HepG2 (cell line): ENCODE data around the gene TSTD1. TPM values are rescaled to one million over a fixed set of nuclear protein-coding genes. Genes with fewer than 3 reads are reported as not detected.
A peak's percentile ranks its signal among the peaks of the same experiment; 100 is the strongest.

ENCODE experiments used
- CHCHD3 ChIP-seq: sonication (generic); formaldehyde crosslinking; IDR thresholded peaks from 2 replicates; pipeline ENCODE4 v1.8.0; 2022; ENCODE audit warnings: mild to moderate bottlenecking, missing genetic modification reagents, moderate library complexity
- HHEX ChIP-seq: IDR thresholded peaks from 2 replicates; pipeline ENCODE4 v1.6.1; 2016; ENCODE audit warnings: control low read depth
- MED13 ChIP-seq: sonication (generic); formaldehyde crosslinking; IDR thresholded peaks from 2 replicates; pipeline ENCODE4 v1.5.0; 2020; ENCODE audit warnings: missing genetic modification reagents
- MEIS2 ChIP-seq: sonication (generic); formaldehyde crosslinking; IDR thresholded peaks from 2 replicates; pipeline ENCODE4 v1.9.0; 2021; ENCODE audit warnings: mild to moderate bottlenecking, missing genetic modification reagents
- NFE2L1 ChIP-seq: sonication (generic); formaldehyde crosslinking; IDR thresholded peaks from 2 replicates; pipeline ENCODE4 v1.4.0; 2020; ENCODE audit warnings: missing genetic modification reagents, mild to moderate bottlenecking, borderline replicate concordance
- NR2C2 ChIP-seq: sonication (generic); formaldehyde crosslinking; IDR thresholded peaks from 2 replicates; pipeline ENCODE4 v1.4.0; 2020; ENCODE audit warnings: missing genetic modification reagents, mild to moderate bottlenecking, moderate library complexity, borderline replicate concordance
- RCOR2 ChIP-seq: IDR thresholded peaks from 2 replicates; pipeline ENCODE4 v1.6.1; 2016; ENCODE audit warnings: missing biosample characterization, missing genetic modification reagents
- RNF2 ChIP-seq: fragments of 450-650 bp; conservative IDR thresholded peaks from 2 replicates; pipeline ENCODE4 v1.6.1; 2016; ENCODE audit warnings: low read depth
- SAFB2 ChIP-seq: sonication (generic); formaldehyde crosslinking; IDR thresholded peaks from 2 replicates; pipeline ENCODE4 v1.5.1; 2020; ENCODE audit warnings: missing genetic modification reagents, low read depth, mild to moderate bottlenecking, borderline replicate concordance
- TCF7L2 ChIP-seq: IDR thresholded peaks from 2 replicates; pipeline ENCODE4 v1.6.1; 2011; ENCODE audit warnings: mild to moderate bottlenecking, low read depth, low read length, moderate library complexity
- TGIF2 ChIP-seq: IDR thresholded peaks from 2 replicates; pipeline ENCODE4 v1.6.1; 2016; ENCODE audit warnings: control low read depth, missing compliant biosample characterization
- ZNF44 ChIP-seq: sonication (generic); formaldehyde crosslinking; IDR thresholded peaks from 2 replicates; pipeline ENCODE4 v1.5.1; 2020; ENCODE audit warnings: mild to moderate bottlenecking, missing genetic modification reagents
- ZNF549 ChIP-seq: sonication (generic); formaldehyde crosslinking; IDR thresholded peaks from 2 replicates; pipeline ENCODE4 v1.5.0; 2020; ENCODE audit warnings: missing genetic modification reagents
- polyA plus RNA-seq, 8 experiments: library from polyadenylated mRNA; depleted of rRNA in 3 of 8; stranded (reverse) in 7 of 8; unstranded in 1 of 8; fragments of >200 nt; fragmentation: Illumina TruSeq in 4 of 8; extraction: Trizol in 4 of 8; gene quantifications; 2 replicates each; pipeline versions ENCODE4 v1.2.1 to v1.2.3, GENCODE V29; 2011 to 2016; ENCODE audit warnings: low read depth in 4 of 8, missing spikeins in 1 of 8, mixed read lengths in 1 of 8; ENCODE audit not compliant: insufficient read depth in 1 of 8
- total RNA-seq, 5 experiments: library from RNA; depleted of rRNA; stranded (reverse); fragments of >200 nt; fragmentation: Illumina TruSeq; extraction: Trizol; gene quantifications; 2 replicates each; pipeline ENCODE4 v1.2.3, GENCODE V29; 2016; ENCODE audit warnings: low read depth in 1 of 5
- TF ChIP-seq, protein P1 (sequence below): sonication (generic); formaldehyde crosslinking; IDR thresholded peaks from 2 replicates; pipeline ENCODE4 v1.8.0; 2022; ENCODE audit warnings: missing genetic modification reagents, mild to moderate bottlenecking, borderline replicate concordance
- TF ChIP-seq, protein P2 (sequence below): sonication (generic); formaldehyde crosslinking; IDR thresholded peaks from 2 replicates; pipeline ENCODE4 v1.9.0; 2021; ENCODE audit warnings: missing genetic modification reagents, borderline replicate concordance
- TF ChIP-seq, protein P3 (sequence below), 2 experiments: sonication (generic) in 1 of 2; formaldehyde crosslinking in 1 of 2; IDR thresholded peaks; 2 replicates each; pipeline versions ENCODE4 v1.4.0 to v1.6.1; 2016 to 2020; ENCODE audit warnings: borderline replicate concordance in 1 of 2, low read depth in 1 of 2, mild to moderate bottlenecking in 1 of 2, missing genetic modification reagents in 1 of 2
- TF ChIP-seq, protein P4 (sequence below): sonication (generic); formaldehyde crosslinking; IDR thresholded peaks from 2 replicates; pipeline ENCODE4 v1.5.0; 2020; ENCODE audit warnings: missing genetic modification reagents
- TF ChIP-seq, protein P5 (sequence below): sonication (generic); formaldehyde crosslinking; IDR thresholded peaks from 2 replicates; pipeline ENCODE4 v1.4.0; 2020; ENCODE audit warnings: missing genetic modification reagents

The TSTD1 gene
- total and polyA plus RNA-seq, 2 of the 13 experiments (the other 11 are each of a cell fraction or from before 2014, with no cell fraction given), result 0.15 to 0.31 TPM

DNA sequence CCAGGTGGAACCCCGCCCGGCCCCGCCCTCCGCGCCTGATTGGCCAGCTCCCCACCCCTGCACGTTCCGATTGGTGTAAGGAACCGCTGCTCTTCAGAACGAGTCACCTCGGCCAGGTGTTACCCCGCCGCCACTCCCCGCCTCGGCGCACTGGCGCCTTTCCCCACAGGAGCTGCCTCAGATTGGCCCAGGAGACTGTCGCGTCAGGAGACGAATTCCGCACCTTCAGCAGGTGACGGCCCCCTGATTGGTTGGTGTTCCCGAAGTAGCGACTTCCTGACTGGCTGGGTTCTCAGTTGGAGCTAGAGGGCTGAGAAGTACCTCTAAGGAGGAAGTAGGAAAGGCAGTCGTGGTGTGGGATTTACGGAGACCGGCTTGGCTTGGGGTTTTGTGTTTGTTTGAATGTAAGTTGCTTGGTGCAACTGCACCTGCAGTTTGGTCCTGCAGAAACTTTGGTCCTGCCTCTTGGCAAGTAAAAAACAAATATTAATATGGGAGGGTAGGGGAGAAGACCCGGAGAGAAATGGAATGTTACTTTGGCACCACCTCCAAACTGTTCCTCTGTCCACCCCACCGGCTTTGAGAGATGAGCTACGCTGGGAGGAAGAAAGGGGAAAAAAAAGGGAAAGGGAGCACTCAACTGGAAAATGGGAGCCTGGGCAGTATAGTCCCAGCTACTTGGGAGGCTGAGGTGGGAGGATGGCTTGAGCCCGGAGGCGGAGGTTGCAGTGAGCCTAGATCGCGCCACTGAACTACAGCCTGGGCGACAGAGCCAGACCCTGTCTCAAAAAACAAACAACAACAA lies 17.4 kb downstream of the TSTD1 start (continued):
- TF ChIP-seq, protein P1, sequence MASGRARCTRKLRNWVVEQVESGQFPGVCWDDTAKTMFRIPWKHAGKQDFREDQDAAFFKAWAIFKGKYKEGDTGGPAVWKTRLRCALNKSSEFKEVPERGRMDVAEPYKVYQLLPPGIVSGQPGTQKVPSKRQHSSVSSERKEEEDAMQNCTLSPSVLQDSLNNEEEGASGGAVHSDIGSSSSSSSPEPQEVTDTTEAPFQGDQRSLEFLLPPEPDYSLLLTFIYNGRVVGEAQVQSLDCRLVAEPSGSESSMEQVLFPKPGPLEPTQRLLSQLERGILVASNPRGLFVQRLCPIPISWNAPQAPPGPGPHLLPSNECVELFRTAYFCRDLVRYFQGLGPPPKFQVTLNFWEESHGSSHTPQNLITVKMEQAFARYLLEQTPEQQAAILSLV (CRISPR knock-in tag), result no peak
- TF ChIP-seq HHEX (no peak), RNF2 (no peak; the same call in 1 of the 2 replicates), ZNF549 (no peak), CHCHD3 (no peak), RCOR2 (CRISPR knock-in tag) (no peak), TGIF2 (CRISPR knock-in tag) (no peak), NR2C2 (CRISPR knock-in tag) (no peak), MED13 (CRISPR knock-in tag) (no peak), ZNF44 (no peak), MEIS2 (peak; percentile 76; the same call in 1 of the 2 replicates), NFE2L1 (CRISPR knock-in tag) (no peak), SAFB2 (CRISPR knock-in tag) (no peak), TCF7L2 (no peak)
- TF ChIP-seq, protein P2, sequence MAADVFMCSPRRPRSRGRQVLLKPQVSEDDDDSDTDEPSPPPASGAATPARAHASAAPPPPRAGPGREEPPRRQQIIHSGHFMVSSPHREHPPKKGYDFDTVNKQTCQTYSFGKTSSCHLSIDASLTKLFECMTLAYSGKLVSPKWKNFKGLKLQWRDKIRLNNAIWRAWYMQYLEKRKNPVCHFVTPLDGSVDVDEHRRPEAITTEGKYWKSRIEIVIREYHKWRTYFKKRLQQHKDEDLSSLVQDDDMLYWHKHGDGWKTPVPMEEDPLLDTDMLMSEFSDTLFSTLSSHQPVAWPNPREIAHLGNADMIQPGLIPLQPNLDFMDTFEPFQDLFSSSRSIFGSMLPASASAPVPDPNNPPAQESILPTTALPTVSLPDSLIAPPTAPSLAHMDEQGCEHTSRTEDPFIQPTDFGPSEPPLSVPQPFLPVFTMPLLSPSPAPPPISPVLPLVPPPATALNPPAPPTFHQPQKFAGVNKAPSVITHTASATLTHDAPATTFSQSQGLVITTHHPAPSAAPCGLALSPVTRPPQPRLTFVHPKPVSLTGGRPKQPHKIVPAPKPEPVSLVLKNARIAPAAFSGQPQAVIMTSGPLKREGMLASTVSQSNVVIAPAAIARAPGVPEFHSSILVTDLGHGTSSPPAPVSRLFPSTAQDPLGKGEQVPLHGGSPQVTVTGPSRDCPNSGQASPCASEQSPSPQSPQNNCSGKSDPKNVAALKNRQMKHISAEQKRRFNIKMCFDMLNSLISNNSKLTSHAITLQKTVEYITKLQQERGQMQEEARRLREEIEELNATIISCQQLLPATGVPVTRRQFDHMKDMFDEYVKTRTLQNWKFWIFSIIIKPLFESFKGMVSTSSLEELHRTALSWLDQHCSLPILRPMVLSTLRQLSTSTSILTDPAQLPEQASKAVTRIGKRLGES (CRISPR knock-in tag), result peak; percentile 52; the same call in 1 of the 2 replicates
- TF ChIP-seq, protein P3, sequence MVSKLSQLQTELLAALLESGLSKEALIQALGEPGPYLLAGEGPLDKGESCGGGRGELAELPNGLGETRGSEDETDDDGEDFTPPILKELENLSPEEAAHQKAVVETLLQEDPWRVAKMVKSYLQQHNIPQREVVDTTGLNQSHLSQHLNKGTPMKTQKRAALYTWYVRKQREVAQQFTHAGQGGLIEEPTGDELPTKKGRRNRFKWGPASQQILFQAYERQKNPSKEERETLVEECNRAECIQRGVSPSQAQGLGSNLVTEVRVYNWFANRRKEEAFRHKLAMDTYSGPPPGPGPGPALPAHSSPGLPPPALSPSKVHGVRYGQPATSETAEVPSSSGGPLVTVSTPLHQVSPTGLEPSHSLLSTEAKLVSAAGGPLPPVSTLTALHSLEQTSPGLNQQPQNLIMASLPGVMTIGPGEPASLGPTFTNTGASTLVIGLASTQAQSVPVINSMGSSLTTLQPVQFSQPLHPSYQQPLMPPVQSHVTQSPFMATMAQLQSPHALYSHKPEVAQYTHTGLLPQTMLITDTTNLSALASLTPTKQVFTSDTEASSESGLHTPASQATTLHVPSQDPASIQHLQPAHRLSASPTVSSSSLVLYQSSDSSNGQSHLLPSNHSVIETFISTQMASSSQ (IDR thresholded peaks at IDR 0.05; ENCODE audit: low read depth), result no peak
- TF ChIP-seq, protein P3 (CRISPR knock-in tag; IDR thresholded peaks at IDR 0.05; ENCODE audit: borderline replicate concordance), result no peak
- TF ChIP-seq, protein P4, sequence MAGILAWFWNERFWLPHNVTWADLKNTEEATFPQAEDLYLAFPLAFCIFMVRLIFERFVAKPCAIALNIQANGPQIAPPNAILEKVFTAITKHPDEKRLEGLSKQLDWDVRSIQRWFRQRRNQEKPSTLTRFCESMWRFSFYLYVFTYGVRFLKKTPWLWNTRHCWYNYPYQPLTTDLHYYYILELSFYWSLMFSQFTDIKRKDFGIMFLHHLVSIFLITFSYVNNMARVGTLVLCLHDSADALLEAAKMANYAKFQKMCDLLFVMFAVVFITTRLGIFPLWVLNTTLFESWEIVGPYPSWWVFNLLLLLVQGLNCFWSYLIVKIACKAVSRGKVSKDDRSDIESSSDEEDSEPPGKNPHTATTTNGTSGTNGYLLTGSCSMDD, result no peak
- TF ChIP-seq, protein P5, sequence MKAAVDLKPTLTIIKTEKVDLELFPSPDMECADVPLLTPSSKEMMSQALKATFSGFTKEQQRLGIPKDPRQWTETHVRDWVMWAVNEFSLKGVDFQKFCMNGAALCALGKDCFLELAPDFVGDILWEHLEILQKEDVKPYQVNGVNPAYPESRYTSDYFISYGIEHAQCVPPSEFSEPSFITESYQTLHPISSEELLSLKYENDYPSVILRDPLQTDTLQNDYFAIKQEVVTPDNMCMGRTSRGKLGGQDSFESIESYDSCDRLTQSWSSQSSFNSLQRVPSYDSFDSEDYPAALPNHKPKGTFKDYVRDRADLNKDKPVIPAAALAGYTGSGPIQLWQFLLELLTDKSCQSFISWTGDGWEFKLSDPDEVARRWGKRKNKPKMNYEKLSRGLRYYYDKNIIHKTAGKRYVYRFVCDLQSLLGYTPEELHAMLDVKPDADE (CRISPR knock-in tag), result 0 out of 2 replicates have a peak, but pooled peaks have one; percentile 83
